Measurements from ENCODE around the gene ME3.

Gene ME3

DNA sequence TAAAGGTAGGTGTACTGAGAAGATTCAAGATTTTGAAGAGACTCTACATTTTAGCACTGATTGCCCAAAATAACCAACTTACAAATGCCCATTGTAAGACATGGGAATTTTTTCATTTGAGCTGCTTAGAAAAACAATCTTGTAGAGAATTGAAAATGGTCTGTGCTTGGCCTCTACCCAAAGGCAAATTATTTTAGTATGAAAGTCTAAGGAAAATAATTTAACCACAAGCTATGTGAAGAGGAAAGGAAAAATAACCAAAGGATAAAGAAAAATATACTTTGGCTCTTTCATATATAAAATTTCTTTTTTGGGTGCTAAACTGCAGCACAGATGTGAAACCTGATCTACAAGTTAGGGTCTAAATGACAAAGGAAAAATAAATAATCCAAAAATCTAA lies 54.9 kb downstream of the ME3 start:
- Mint-ChIP-seq H3K4me3 (no peak overlapping the region), H3K27ac (no peak overlapping the region), H3K36me3 (ENCODE audit: low read depth) (peaks cover 6% of the 10 kb centered on the region)

DNA sequence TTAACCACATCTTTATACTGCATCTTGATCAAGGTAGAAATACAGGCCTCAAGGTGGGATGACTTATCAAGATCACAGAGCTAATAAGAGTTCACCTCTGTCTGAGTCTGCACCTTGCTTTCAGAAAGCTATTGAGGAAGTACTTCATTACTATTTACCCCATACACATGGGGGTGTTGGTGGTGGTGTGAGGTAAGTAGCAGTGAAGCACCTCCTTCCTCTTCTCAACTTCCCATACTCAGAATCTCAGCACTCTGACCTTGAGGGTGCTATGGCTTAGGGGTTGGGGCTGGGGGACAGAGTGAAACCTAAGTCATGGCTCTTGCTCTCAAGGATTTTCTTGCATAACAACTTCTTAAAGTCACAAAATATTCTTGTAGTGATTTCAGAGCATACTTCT lies 56.9 kb downstream of the ME3 start:
- Mint-ChIP-seq H3K9me3 (peaks cover 38% of the 10 kb centered on the region), H3K27ac (no peak overlapping the region), H3K27me3 (ENCODE audit: low read depth, poor library complexity) (no peaks in the 10 kb centered on the region), H3K4me3 (no peak overlapping the region), H3K36me3 (ENCODE audit: low read depth) (peaks cover 6% of the 10 kb centered on the region), H3K4me1 (no peaks in the 10 kb centered on the region)
- no peak for DNase-seq
- TF ChIP-seq, protein P1, sequence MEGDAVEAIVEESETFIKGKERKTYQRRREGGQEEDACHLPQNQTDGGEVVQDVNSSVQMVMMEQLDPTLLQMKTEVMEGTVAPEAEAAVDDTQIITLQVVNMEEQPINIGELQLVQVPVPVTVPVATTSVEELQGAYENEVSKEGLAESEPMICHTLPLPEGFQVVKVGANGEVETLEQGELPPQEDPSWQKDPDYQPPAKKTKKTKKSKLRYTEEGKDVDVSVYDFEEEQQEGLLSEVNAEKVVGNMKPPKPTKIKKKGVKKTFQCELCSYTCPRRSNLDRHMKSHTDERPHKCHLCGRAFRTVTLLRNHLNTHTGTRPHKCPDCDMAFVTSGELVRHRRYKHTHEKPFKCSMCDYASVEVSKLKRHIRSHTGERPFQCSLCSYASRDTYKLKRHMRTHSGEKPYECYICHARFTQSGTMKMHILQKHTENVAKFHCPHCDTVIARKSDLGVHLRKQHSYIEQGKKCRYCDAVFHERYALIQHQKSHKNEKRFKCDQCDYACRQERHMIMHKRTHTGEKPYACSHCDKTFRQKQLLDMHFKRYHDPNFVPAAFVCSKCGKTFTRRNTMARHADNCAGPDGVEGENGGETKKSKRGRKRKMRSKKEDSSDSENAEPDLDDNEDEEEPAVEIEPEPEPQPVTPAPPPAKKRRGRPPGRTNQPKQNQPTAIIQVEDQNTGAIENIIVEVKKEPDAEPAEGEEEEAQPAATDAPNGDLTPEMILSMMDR (IDR thresholded peaks at IDR 0.05) = no peak

More for the DNA sequence above, 54.9 kb downstream of the ME3 start:
- TF ChIP-seq, protein P1 (IDR thresholded peaks at IDR 0.05) = no peak
- DNase-seq = no peak
- Mint-ChIP-seq H3K4me1 (no peaks in the 10 kb centered on the region), H3K27me3 (ENCODE audit: low read depth, poor library complexity) (no peaks in the 10 kb centered on the region), H3K9me3 (peaks cover 38% of the 10 kb centered on the region)

DNA sequence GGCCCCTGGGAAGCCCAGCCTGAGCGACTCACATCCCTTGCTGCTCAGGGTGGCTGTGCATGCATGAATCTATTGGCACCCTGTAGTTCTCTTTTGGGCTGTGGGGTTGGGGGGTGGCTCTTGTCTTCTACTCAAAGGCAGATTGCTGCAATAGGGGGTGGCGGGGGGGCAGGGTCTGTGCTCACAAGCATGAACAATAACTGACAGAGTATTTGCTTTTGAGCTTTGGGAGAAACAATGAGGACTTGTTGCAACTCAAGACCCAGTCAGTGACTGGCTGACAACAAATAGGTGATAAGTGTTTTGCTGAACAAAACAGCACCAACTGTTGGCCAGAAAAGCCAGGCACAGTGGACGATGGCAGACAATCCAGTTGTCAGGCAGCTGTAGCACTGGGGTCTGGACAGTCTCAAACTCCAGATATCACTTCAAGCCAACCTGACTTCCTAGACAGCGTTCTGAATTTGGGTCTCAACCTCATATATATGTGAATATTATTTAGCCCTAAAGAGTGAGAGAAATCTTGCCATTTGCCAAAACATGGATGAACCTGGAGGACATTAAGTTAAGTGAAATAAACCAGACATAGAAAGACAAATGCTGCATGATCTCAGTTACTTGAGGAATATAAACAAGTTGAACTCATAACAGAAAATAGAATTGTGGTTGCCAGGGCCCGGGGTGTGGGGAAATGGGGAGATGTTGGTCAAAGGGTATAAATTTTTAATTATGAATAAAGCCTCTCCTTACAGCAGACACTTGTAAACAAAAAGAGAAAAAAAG lies 61.7 kb downstream of the ME3 start:
- Mint-ChIP-seq H3K36me3 (ENCODE audit: low read depth) (peaks cover 6% of the 10 kb centered on the region), H3K4me1 (peaks cover 22% of the 10 kb centered on the region), H3K27ac (no peak overlapping the region), H3K27me3 (ENCODE audit: low read depth, poor library complexity) (peaks cover 4% of the 10 kb centered on the region), H3K4me3 (no peak overlapping the region), H3K9me3 (peaks cover 23% of the 10 kb centered on the region)
- no peak for DNase-seq
- TF ChIP-seq, protein P1 (IDR thresholded peaks at IDR 0.05) = no peak

DNA sequence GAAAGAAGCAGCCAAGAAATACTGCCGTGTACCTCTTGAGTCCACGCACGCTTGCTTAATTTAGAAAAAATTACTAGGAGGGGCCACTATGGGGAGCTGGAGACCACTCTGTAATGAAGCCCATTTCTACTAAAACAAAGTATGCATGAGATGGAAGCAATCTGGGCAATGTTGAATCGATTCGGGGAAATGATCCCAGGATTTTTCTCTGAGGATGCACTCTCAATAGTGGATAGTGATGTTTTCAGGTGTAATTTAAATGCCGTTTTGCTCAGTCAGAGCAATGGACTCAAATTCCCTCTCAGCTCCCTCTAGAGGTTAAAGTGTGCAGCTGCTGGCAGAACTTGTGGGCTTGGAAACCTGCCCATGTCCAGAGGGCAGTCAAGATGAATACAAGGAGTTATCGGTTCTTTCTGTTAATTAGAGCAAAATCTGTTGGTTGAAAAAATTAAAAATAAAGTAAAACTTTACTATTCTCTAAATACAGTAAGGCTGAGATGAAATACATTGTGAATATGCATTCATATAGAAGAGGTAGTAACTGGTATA lies 64.1 kb downstream of the ME3 start:
- Mint-ChIP-seq H3K9me3 (peaks cover 10% of the 10 kb centered on the region), H3K27me3 (ENCODE audit: low read depth, poor library complexity) (peaks cover 4% of the 10 kb centered on the region), H3K36me3 (ENCODE audit: low read depth) (no peaks in the 10 kb centered on the region), H3K4me3 (no peak overlapping the region), H3K27ac (no peak overlapping the region), H3K4me1 (peaks cover 23% of the 10 kb centered on the region)
- peak; percentile 43 for DNase-seq
- TF ChIP-seq, protein P1 (IDR thresholded peaks at IDR 0.05) = peak; percentile 88

DNA sequence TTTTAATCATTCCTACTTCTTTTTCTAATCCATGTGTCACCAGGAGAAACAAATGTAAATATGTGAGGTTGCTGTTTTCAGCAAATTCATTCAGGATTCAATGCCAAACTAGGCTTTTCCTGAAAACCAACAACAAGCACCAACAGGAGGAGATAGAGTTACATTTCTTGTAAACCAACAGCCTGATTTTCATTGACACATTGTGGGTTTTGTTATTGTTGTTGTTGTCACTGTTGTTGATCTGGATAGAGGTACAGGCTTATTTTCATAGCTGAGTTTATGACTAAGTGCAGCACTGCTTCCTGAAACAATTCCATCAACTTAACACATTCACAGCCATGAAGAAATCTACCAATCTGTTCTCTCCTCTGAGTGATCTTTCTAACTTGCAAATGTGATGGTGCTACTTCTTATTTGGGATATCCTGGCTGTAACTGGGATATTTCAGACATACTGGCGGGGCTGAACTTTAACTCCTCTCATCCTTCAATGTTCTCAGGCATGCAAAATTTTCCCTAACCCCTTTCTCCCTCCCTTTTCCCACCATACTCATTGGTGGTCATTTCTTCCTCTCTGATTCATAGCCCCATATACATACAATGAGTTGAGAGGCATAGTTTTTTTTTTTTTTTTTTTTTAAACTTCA lies 65.5 kb downstream of the ME3 start:
- Mint-ChIP-seq H3K9me3 (peaks cover 17% of the 10 kb centered on the region), H3K4me1 (peaks cover 23% of the 10 kb centered on the region), H3K27ac (peak overlapping the region; percentile 76), H3K4me3 (no peak overlapping the region), H3K36me3 (ENCODE audit: low read depth) (no peaks in the 10 kb centered on the region), H3K27me3 (ENCODE audit: low read depth, poor library complexity) (peaks cover 4% of the 10 kb centered on the region)
- DNase-seq = no peak
- TF ChIP-seq, protein P1 (IDR thresholded peaks at IDR 0.05) = no peak
